22Rv1 (cell line): Measurements from ENCODE around the gene SNED1.

ENCODE experiments used
- ZFX ChIP-seq: fragments of 450-650 bp; IDR thresholded peaks from 2 replicates; pipeline ENCODE4 v1.6.1; 2017; ENCODE audit warnings: antibody characterized with exemption, borderline replicate concordance
- TF ChIP-seq, protein P1 (sequence below): fragments of 450-650 bp; IDR thresholded peaks from 2 replicates; pipeline ENCODE4 v1.5.1; 2017; ENCODE audit warnings: mild to moderate bottlenecking

DNA sequence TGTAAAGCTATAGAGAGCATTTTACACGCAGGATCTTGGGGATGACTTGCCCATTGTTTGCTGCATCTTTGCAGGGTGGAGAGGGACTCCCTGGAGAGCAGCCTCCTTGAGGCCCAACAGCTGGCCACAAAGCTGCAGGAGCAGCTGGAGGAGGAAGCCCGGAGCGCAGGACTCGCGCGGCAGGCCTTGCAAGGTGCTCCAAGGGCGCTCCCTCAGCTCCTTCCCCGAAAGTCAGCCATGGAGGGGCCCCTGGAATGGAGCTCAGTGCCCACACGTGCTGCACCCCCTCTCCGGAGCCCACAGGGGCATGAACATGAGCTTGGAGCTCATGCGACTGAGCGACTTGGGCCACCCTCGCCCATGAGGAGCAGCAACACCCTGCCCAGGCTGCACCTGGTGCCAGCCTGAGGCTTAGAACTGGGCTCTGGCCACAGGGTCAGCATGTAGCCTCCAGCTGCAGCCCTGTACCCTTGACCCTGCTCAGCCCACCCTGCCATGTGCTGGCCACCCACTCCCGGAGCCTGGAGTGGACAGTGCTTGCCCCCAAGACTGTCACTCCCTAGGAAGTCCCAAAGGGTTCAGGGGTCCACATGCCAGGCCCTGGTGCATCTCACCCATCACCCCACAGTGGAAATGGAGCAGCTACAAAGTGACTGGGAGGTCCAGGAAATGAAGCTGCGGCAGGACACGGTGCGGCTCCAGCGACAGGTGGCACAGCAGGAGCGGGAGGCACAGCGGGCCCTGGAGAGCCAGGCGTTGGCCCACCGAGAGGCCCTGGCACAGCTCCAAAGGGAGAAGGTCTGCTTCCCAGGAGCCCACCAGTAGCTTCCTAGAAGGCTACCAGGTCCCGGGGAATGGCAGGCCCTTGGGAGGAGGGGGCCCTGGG is 49.3 kb upstream of the SNED1 start:
- TF ChIP-seq, protein P1, sequence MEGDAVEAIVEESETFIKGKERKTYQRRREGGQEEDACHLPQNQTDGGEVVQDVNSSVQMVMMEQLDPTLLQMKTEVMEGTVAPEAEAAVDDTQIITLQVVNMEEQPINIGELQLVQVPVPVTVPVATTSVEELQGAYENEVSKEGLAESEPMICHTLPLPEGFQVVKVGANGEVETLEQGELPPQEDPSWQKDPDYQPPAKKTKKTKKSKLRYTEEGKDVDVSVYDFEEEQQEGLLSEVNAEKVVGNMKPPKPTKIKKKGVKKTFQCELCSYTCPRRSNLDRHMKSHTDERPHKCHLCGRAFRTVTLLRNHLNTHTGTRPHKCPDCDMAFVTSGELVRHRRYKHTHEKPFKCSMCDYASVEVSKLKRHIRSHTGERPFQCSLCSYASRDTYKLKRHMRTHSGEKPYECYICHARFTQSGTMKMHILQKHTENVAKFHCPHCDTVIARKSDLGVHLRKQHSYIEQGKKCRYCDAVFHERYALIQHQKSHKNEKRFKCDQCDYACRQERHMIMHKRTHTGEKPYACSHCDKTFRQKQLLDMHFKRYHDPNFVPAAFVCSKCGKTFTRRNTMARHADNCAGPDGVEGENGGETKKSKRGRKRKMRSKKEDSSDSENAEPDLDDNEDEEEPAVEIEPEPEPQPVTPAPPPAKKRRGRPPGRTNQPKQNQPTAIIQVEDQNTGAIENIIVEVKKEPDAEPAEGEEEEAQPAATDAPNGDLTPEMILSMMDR, result no peak
- TF ChIP-seq ZFX, result no peak
